ENCODE results near the gene ISY1. TPM values are rescaled to one million over a fixed set of nuclear protein-coding genes. Genes with fewer than 3 reads are reported as not detected.
"Not testable (repeated sequence)": the region's sequence is repeated elsewhere in the genome, so short reads cannot be mapped to it uniquely, and the experiment has no call there.

Gene ISY1
- total RNA-seq (2014; rRNA removed; shearing (Covaris generic)) = 65.7 and 91.0 TPM in 2 replicates

DNA sequence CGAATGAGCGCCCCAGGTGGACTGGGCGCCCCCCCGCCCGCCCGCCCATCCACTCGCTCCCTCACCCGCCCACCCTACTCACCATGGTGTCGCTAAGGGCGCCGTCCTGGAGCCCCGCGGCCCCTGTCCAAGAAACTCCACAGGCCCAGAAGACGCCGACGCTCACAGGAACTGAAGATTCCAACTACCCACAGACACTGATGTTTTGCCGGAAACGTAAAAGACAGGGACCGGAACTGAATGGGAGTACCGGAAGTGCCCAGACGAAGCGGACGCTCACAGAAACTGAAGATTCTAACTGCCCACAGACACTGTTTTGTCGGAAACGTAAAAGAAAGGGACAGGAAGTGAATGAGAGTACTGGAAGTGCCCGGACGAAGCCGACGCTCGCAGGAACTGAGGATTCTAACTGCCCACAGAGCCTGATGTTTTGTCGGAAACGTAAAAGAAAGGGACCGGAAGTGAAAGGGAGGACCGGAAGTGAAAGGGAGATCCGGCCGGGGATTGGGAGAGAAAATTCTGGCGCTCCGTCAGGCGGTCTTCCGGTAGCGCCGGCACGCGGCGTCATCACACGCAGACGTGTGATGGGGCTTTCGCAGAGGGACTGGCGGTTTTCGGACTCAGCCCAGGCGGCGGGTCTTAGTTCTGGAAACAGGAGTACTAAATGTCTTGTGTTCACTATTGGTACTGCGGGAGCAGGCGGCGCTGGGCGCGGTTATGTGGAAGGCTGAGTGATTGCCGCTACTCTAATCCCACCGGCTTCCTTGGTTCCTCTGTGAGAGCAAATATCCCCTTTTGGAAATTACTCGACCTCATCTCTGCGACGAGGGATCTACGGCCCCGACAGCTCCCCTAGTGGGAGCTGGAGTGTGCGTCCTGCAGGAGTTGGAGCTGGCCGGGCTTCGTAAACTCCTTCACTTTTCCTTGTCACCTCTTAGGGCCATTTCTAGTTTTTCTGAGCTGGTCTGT is at the start of gene ISY1:
TSS of gene ISY1 (minus strand) at position 173 of the 969 bp plus-strand sequence. CDS start at position 85, 88 bp downstream.
- DNase-seq (ENCODE audit: low read depth) = peak; percentile 97

GRCh38 chr3:129207479-129207878 is 46.6 kb upstream of the ISY1 start:
- DNase-seq (ENCODE audit: low read depth) = no peak

DNA sequence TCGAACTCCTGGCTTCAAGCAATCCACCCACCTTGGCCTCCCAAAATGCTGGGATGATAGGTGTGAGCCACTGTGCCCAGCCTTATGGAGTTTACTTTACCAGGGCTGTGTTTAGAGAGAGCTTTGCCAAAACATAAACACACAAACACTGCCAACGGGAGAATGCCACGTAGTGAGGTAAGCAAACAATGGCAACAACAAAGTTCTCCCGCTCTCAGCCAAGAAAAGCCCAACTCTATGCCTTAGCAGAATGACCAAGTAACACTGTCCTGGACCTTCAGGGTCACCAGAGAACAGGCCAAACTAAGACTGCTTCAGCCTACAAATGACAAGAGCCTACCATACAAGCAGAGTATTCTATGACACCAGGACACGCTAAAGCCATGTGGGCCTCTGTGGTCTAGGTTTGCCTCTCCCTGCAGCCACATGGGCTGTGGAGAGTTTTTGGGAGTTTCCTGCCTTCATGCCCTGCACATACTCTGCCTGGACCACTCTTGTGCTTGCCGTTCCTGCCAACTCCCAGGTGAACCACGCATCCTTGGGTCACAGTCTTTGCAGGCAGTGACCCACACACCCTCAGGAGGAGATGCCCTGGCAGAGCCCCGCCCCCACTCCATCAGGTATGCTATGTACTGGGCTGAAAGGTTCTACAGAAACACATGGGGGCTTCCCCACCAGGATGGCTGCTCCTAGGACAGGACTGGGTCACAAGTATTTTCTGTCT is 44.4 kb upstream of the ISY1 start:
- no peak for DNase-seq (ENCODE audit: low read depth)

DNA sequence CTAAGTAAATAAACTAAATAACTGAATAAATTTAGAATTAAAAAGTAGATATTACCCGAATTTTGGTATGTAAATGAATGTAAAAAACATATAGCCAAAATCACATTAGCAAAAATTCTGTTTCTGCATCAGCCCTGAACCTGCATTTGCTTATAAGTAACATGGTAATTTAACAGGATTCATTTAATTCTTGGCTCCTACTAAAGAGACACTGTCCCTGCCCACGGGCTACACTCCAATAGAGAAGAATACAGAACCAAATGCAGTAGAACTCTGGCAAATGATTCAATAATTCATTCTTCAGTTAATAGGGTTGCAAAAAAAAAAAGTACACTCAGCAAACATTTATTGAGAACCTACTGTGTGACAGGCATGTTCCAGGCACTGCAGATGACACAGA is 43.6 kb upstream of the ISY1 start:
- DNase-seq (ENCODE audit: low read depth) = no peak

- no peak for DNase-seq (ENCODE audit: low read depth)
These were observed 38.5 kb upstream of the ISY1 start for GRCh38 chr3:129199366-129199765.

- DNase-seq (ENCODE audit: low read depth) = no peak
These were observed 36.5 kb upstream of the ISY1 start for GRCh38 chr3:129197321-129197720.

DNA sequence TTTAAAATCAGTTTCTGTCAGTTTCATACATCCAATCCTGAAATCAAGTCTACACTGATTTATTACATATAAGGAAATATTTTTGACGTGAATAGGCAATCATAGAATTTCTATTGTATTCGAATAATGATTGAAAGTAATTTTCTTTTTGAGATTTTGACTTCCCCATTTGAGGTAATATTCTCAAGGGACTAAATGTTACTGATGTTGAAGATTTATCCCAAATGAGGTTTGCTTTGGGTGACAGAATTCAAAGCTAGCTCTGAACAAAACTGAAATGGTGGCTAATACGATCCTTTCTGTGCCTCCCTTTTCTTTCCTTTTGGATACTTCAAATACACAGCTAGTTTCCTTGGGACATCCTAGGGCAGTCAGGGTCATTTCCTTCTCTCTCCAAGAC is 35.7 kb upstream of the ISY1 start:
- DNase-seq (ENCODE audit: low read depth) = no peak

- peak; percentile 88 for DNase-seq (ENCODE audit: low read depth)
These were observed 34.9 kb upstream of the ISY1 start for GRCh38 chr3:129195731-129196256.

GRCh38 chr3:129189793-129190192 is 28.9 kb upstream of the ISY1 start:
- peak; percentile 10 for DNase-seq (ENCODE audit: low read depth)

GRCh38 chr3:129187857-129188256 is 27.0 kb upstream of the ISY1 start:
- no peak for DNase-seq (ENCODE audit: low read depth)

- no peak for DNase-seq (ENCODE audit: low read depth)
These were observed 24.9 kb upstream of the ISY1 start for GRCh38 chr3:129185783-129186182.

DNA sequence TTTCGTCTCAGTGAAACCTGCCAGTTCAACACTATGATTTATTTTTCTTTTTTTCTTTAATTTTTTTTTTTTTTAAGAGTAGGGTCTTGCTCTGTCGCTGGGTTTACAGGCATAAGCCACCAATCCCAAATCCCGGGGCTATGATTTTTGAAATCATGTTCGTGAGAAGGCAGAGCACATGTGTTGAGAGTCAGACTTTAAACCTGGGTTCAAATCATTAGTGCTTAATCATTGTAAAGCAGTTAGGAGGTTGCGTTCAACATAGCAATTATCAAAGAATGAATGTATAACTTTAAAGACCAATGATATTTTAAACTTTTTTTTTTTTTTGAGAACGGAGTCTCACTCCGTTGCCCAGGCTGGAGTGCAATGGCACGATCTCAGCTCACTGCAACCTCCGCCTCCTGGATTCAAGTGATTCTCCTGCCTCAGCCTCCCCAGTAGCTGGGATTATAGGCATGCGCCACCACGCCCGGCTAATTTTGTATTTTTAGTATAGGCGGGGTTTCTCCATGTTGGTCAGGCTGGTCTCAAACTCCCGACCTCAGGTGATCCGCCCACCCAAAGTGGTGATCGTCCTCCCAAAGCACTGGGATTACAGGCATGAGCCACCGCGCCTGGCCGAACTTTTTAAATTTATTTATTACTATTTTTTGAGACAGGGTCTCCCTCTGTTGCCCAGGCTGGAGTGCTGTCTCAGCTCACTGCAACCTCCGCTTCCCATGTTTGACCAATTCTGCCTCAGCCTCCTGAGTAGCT is 24.1 kb upstream of the ISY1 start:
- DNase-seq (ENCODE audit: low read depth) = not testable (repeated sequence)

DNA sequence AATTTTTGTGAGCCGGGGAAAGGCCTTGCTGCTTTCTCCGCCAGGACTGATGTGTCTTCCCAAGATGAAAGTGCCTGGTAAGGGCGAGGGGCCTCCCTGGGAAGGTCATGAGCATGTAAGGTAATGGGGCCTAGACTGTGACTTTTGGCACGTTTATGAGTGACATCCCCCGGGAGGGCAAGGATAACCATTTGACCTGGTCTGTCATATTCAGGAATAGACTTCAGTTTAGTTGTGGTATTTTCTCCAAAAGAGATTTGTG is 23.5 kb upstream of the ISY1 start:
- peak; percentile 35 for DNase-seq (ENCODE audit: low read depth)

GRCh38 chr3:129183569-129184395 is 22.9 kb upstream of the ISY1 start, which contains the start of gene CNBP:
Gene CNBP (minus strand): TSS chr3:129183896. CDS start chr3:129171757, 12,139 bp downstream.
- peak; percentile 98 for DNase-seq (ENCODE audit: low read depth)

DNA sequence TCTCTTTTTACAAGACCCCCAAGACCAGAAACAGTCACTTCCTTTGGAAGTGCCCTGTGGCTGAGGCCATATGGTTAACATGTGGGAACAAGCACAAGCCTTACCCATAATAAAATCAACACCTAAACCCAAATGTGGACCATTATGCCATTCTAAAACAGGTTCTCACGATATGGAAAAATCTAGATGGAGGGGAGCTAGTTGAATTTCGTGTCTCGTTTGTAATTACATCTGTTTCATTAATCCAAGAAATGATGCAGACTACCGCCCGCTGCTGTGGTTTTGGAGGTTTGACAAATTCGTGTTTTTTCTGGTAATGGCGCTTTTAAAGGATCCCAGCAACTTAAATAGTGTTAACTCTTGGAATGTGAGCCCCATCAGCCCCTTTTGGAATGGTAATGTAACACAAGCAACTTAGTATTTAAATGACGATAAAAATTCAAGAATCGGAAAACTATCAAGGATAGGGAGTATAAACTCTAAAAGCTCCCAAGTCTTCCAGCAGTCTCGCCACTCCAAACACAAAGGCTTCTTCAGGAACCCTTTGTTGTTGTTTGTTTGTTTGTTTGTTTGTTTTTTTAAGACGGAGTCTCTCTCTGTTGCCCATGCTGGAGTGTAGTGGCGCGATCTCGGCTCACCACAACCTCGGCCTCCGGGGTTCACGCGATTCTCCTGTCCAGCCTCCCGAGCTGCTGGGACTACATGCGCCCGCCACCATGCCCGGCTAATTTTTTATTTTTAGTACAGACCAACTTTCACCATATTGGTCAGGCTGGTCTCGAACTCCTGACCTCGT is 21.7 kb upstream of the ISY1 start:
- peak; percentile 63 for DNase-seq (ENCODE audit: low read depth)

DNA sequence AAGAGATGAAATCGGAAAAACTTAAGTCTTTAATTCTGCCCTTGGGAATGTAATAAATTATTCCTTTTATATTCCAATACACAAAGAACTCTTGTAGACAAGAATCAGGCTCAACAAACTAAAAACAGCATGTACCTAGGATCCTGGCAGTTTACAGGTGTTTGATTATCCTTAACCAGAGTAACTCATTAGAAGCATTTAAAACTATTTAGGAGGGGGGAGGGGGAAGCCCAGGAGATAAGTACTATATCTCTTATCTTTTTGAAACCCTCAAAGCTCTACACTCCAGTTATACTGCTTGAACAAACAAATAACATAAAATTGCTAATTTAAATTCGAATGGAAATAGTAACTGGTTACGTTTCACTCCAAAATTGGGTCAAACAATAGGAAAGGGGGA is 21.0 kb upstream of the ISY1 start:
- no peak for DNase-seq (ENCODE audit: low read depth)

- DNase-seq (ENCODE audit: low read depth) = no peak
These were observed 19.6 kb upstream of the ISY1 start for GRCh38 chr3:129180461-129180860.

DNA sequence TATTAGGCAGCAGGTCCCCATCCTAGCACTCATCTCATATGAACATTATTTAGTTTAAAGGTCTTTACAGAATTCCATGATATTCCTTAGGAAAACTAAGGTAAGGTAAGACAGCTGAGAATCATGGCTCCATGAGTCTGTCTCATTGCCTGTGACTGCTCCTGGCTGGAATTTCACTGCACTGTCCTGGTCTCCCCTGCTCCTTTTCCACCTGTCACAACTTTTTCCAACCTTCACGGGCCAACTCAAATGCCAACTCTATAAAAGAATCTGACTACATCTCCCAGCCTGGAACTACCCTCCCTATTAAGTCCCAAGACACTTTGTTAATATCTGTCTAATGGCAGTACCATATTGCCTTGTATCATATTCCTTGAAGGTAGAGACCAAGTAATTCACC is 15.2 kb upstream of the ISY1 start:
- no peak for DNase-seq (ENCODE audit: low read depth)

GRCh38 chr3:129173725-129174124 is 12.9 kb upstream of the ISY1 start:
- no peak for DNase-seq (ENCODE audit: low read depth)

DNA sequence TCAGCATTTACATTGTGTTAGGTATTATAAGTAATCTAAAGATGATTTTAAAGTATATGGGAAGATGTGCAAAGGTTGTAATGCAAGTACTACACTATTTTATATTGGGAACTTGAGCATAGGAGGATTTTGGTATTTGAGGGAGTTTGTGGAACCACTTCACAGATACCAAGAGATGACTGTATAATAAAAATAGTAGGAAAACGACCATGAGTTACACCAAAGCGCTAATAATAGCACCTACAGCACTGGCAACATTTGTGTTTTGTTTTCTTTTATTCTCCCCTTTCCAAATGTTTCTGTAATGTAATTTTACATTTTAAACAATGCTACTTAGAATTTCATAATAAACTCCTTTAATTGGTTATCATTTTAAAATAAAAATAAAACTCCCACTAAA is 12.3 kb upstream of the ISY1 start:
- no peak for DNase-seq (ENCODE audit: low read depth)

All from Daoy (cell line).